HEK293 (cell line): Measurements from ENCODE around the gene SLC25A47.

Experiments
- KLF10 ChIP-seq: fragments of 450-650 bp; IDR thresholded peaks from 2 replicates; pipeline ENCODE4 v1.5.1; 2018; ENCODE audit warnings: missing biosample characterization, mild to moderate bottlenecking, missing genetic modification characterization
- KLF8 ChIP-seq: fragments of 450-650 bp; formaldehyde crosslinking; IDR thresholded peaks from 2 replicates; pipeline ENCODE4 v1.5.1; 2016; ENCODE audit warnings: missing biosample characterization, missing genetic modification characterization
- OSR2 ChIP-seq: fragments of 450-650 bp; formaldehyde crosslinking; IDR thresholded peaks from 2 replicates; pipeline ENCODE4 v1.5.1; 2016; ENCODE audit warnings: missing biosample characterization, missing genetic modification characterization
- RBAK ChIP-seq: fragments of 450-650 bp; formaldehyde crosslinking; IDR thresholded peaks from 2 replicates; pipeline ENCODE4 v1.5.1; 2016; ENCODE audit warnings: missing biosample characterization, missing genetic modification characterization
- SETDB1 ChIP-seq: IDR thresholded peaks from one replicate; pipeline ENCODE4 v1.6.1; 2017; ENCODE audit warnings: mild to moderate bottlenecking, low read length, moderate library complexity, mixed read lengths; ENCODE audit not compliant: insufficient read length
- ZFP37 ChIP-seq: fragments of 450-650 bp; formaldehyde crosslinking; IDR thresholded peaks from 2 replicates; pipeline ENCODE4 v1.5.1; 2016; ENCODE audit warnings: missing biosample characterization, missing genetic modification characterization
- ZNF114 ChIP-seq: fragments of 450-650 bp; formaldehyde crosslinking; IDR thresholded peaks from 2 replicates; pipeline ENCODE4 v1.5.0; 2017; ENCODE audit warnings: missing biosample characterization, missing genetic modification characterization
- ZNF140 ChIP-seq: fragments of 450-650 bp; formaldehyde crosslinking; IDR thresholded peaks from 2 replicates; pipeline ENCODE4 v1.5.1; 2016; ENCODE audit warnings: missing biosample characterization, missing genetic modification characterization
- ZNF223 ChIP-seq: fragments of 450-650 bp; formaldehyde crosslinking; IDR thresholded peaks from 2 replicates; pipeline ENCODE4 v1.5.1; 2016; ENCODE audit warnings: missing biosample characterization, missing genetic modification characterization
- ZNF350 ChIP-seq: fragments of 450-650 bp; formaldehyde crosslinking; IDR thresholded peaks from 2 replicates; pipeline ENCODE4 v1.5.0; 2017; ENCODE audit warnings: missing biosample characterization, mild to moderate bottlenecking, missing genetic modification characterization
- ZNF354C ChIP-seq: fragments of 450-650 bp; formaldehyde crosslinking; IDR thresholded peaks from 2 replicates; pipeline ENCODE4 v1.5.1; 2016; ENCODE audit warnings: missing biosample characterization, missing genetic modification characterization, low read depth, borderline replicate concordance
- ZNF549 ChIP-seq: fragments of 450-650 bp; IDR thresholded peaks from 2 replicates; pipeline ENCODE4 v1.5.1; 2018; ENCODE audit warnings: missing biosample characterization, missing genetic modification characterization, mild to moderate bottlenecking, inconsistent platforms, moderate library complexity
- ZNF571 ChIP-seq: fragments of 450-650 bp; formaldehyde crosslinking; IDR thresholded peaks from 2 replicates; pipeline ENCODE4 v1.5.0; 2017; ENCODE audit warnings: missing biosample characterization, missing genetic modification characterization
- ZNF596 ChIP-seq: fragments of 450-650 bp; IDR thresholded peaks from 2 replicates; pipeline ENCODE4 v1.5.0; 2018; ENCODE audit warnings: missing biosample characterization, mild to moderate bottlenecking, missing genetic modification characterization, moderate library complexity
- ZNF600 ChIP-seq: fragments of 450-650 bp; formaldehyde crosslinking; IDR thresholded peaks from 2 replicates; pipeline ENCODE4 v1.5.1; 2016; ENCODE audit warnings: missing biosample characterization, missing genetic modification characterization
- ZNF654 ChIP-seq: fragments of 450-650 bp; formaldehyde crosslinking; IDR thresholded peaks from 2 replicates; pipeline ENCODE4 v1.5.1; 2016; ENCODE audit warnings: low read depth, missing biosample characterization, missing genetic modification characterization
- ZNF658 ChIP-seq: fragments of 450-650 bp; formaldehyde crosslinking; IDR thresholded peaks from 2 replicates; pipeline ENCODE4; 2016; ENCODE audit warnings: missing biosample characterization, missing genetic modification characterization
- ZNF776 ChIP-seq: fragments of 450-650 bp; formaldehyde crosslinking; IDR thresholded peaks from 2 replicates; pipeline ENCODE4 v1.5.0; 2017; ENCODE audit warnings: missing biosample characterization, missing genetic modification characterization, borderline replicate concordance
- ZNF830 ChIP-seq: fragments of 450-650 bp; IDR thresholded peaks from 2 replicates; pipeline ENCODE4 v1.5.0; 2018; ENCODE audit warnings: missing biosample characterization, missing genetic modification characterization, low read depth, mild to moderate bottlenecking, moderate library complexity
- TF ChIP-seq, protein P1 (sequence below): fragments of 450-650 bp; formaldehyde crosslinking; IDR thresholded peaks from 2 replicates; pipeline ENCODE4 v1.5.1; 2017; ENCODE audit warnings: missing biosample characterization, missing genetic modification characterization
- TF ChIP-seq, protein P2 (sequence below): fragments of 450-650 bp; formaldehyde crosslinking; conservative IDR thresholded peaks from 2 replicates; pipeline ENCODE4 v1.5.1; 2016; ENCODE audit warnings: low read depth, missing biosample characterization, missing genetic modification characterization
- TF ChIP-seq, protein P3 (sequence below): fragments of 450-650 bp; formaldehyde crosslinking; IDR thresholded peaks from 2 replicates; pipeline ENCODE4 v1.5.1; 2016; ENCODE audit warnings: missing biosample characterization, missing genetic modification characterization
- TF ChIP-seq, protein P4 (sequence below): fragments of 450-650 bp; IDR thresholded peaks from 2 replicates; pipeline ENCODE4 v1.5.1; 2018; ENCODE audit warnings: missing biosample characterization, missing genetic modification characterization
- TF ChIP-seq, protein P5 (sequence below): fragments of 450-650 bp; IDR thresholded peaks from 2 replicates; pipeline ENCODE4 v1.5.1; 2018; ENCODE audit warnings: missing biosample characterization, mild to moderate bottlenecking, missing genetic modification characterization

SLC25A47 gene

DNA sequence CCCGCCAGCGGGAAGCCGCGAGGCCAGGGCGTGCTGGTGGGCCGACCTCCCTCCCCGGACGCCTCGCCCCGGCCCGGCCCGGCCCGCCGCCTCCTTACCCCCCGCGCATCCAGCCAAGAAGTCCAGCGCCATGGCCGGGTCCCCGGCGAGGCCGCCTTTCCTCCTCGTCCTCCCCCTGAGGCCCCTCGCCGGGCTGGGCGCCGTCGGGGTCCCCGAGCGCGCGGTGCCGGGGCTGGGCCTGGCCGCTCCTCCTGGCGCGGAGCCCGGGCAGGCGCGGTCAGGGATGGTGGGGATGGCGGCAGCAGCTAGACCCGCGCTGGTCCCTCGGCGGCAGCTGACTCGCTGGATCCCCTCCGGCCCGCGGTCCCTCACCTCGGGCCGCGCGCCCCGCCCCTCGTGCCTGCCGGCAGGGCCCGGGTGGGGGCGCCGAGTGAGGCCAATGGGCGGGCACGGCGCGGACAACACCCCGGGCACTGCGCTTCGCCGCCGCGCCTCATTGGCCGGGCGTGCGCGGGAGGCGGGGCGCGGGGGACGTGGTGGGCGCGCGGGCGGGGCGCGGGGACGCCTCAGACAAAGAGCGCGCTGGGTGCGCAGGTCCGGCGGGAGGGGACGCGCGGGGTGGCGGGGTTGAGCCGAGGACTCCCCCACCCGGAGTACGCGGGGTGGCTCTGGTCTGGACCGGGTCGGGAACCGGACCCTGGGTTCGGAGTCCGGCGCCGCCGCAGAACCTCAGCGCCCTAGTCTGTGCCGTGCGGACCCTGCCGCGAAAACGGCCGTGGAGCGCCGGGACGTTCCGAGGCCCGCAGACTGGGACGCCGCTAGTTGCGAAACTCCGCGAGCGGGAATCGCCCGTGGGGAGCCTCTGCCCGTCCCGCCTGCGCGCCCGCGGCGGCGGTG lies 16.8 kb upstream of the SLC25A47 start, which contains the start of gene SLC25A29 (continued):
- TF ChIP-seq, protein P1, sequence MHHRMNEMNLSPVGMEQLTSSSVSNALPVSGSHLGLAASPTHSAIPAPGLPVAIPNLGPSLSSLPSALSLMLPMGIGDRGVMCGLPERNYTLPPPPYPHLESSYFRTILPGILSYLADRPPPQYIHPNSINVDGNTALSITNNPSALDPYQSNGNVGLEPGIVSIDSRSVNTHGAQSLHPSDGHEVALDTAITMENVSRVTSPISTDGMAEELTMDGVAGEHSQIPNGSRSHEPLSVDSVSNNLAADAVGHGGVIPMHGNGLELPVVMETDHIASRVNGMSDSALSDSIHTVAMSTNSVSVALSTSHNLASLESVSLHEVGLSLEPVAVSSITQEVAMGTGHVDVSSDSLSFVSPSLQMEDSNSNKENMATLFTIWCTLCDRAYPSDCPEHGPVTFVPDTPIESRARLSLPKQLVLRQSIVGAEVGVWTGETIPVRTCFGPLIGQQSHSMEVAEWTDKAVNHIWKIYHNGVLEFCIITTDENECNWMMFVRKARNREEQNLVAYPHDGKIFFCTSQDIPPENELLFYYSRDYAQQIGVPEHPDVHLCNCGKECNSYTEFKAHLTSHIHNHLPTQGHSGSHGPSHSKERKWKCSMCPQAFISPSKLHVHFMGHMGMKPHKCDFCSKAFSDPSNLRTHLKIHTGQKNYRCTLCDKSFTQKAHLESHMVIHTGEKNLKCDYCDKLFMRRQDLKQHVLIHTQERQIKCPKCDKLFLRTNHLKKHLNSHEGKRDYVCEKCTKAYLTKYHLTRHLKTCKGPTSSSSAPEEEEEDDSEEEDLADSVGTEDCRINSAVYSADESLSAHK (tag by site-specific recombination): no peak
- TF ChIP-seq, protein P2, sequence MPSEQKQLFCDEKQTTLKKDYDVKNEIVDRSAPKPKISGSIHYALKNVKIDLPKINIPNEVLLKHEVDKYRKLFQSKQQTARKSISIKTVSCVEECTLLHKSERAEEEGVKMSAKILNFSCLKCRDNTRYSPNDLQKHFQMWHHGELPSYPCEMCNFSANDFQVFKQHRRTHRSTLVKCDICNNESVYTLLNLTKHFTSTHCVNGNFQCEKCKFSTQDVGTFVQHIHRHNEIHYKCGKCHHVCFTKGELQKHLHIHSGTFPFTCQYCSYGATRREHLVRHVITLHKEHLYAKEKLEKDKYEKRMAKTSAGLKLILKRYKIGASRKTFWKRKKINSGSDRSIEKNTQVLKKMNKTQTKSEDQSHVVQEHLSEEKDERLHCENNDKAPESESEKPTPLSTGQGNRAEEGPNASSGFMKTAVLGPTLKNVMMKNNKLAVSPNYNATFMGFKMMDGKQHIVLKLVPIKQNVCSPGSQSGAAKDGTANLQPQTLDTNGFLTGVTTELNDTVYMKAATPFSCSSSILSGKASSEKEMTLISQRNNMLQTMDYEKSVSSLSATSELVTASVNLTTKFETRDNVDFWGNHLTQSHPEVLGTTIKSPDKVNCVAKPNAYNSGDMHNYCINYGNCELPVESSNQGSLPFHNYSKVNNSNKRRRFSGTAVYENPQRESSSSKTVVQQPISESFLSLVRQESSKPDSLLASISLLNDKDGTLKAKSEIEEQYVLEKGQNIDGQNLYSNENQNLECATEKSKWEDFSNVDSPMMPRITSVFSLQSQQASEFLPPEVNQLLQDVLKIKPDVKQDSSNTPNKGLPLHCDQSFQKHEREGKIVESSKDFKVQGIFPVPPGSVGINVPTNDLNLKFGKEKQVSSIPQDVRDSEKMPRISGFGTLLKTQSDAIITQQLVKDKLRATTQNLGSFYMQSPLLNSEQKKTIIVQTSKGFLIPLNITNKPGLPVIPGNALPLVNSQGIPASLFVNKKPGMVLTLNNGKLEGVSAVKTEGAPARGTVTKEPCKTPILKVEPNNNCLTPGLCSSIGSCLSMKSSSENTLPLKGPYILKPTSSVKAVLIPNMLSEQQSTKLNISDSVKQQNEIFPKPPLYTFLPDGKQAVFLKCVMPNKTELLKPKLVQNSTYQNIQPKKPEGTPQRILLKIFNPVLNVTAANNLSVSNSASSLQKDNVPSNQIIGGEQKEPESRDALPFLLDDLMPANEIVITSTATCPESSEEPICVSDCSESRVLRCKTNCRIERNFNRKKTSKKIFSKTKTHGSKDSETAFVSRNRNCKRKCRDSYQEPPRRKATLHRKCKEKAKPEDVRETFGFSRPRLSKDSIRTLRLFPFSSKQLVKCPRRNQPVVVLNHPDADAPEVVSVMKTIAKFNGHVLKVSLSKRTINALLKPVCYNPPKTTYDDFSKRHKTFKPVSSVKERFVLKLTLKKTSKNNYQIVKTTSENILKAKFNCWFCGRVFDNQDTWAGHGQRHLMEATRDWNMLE (tag by site-specific recombination): no peak
- TF ChIP-seq ZNF830 (tag by site-specific recombination) (no peak), ZNF600 (tag by site-specific recombination) (peak; percentile 73; the same call in 1 of the 2 replicates), ZNF140 (tag by site-specific recombination) (no peak), ZNF776 (tag by site-specific recombination) (no peak), ZNF114 (tag by site-specific recombination) (no peak), ZNF596 (peak; percentile 74), KLF10 (peak; percentile 95), ZNF571 (tag by site-specific recombination) (no peak), ZNF549 (no peak), ZNF658 (tag by site-specific recombination) (no peak), ZNF654 (tag by site-specific recombination) (no peak), ZNF223 (no peak), OSR2 (no peak), KLF8 (tag by site-specific recombination) (peak; percentile 46; the same call in 1 of the 2 replicates), RBAK (tag by site-specific recombination) (no peak), SETDB1 (no peak), ZNF350 (tag by site-specific recombination) (no peak), ZNF354C (tag by site-specific recombination) (no peak), ZFP37 (no peak)
- TF ChIP-seq, protein P3, sequence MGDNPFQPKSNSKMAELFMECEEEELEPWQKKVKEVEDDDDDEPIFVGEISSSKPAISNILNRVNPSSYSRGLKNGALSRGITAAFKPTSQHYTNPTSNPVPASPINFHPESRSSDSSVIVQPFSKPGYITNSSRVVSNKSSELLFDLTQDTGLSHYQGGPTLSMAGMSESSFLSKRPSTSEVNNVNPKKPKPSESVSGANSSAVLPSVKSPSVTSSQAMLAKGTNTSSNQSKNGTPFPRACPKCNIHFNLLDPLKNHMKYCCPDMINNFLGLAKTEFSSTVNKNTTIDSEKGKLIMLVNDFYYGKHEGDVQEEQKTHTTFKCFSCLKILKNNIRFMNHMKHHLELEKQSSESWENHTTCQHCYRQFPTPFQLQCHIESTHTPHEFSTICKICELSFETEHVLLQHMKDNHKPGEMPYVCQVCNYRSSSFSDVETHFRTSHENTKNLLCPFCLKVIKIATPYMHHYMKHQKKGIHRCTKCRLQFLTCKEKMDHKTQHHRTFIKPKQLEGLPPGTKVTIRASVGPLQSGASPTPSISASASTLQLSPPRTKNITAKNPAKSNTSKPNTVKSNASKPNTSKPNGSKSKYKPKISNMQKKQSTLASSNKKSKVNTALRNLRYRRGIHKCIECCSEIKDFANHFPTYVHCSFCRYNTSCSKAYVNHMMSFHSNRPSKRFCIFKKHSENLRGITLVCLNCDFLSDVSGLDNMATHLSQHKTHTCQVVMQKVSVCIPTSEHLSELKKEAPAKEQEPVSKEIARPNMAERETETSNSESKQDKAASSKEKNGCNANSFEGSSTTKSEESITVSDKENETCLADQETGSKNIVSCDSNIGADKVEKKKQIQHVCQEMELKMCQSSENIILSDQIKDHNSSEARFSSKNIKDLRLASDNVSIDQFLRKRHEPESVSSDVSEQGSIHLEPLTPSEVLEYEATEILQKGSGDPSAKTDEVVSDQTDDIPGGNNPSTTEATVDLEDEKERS (tag by site-specific recombination): no peak
- TF ChIP-seq, protein P4, sequence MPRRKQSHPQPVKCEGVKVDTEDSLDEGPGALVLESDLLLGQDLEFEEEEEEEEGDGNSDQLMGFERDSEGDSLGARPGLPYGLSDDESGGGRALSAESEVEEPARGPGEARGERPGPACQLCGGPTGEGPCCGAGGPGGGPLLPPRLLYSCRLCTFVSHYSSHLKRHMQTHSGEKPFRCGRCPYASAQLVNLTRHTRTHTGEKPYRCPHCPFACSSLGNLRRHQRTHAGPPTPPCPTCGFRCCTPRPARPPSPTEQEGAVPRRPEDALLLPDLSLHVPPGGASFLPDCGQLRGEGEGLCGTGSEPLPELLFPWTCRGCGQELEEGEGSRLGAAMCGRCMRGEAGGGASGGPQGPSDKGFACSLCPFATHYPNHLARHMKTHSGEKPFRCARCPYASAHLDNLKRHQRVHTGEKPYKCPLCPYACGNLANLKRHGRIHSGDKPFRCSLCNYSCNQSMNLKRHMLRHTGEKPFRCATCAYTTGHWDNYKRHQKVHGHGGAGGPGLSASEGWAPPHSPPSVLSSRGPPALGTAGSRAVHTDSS (tag by site-specific recombination): no peak
- TF ChIP-seq, protein P5, sequence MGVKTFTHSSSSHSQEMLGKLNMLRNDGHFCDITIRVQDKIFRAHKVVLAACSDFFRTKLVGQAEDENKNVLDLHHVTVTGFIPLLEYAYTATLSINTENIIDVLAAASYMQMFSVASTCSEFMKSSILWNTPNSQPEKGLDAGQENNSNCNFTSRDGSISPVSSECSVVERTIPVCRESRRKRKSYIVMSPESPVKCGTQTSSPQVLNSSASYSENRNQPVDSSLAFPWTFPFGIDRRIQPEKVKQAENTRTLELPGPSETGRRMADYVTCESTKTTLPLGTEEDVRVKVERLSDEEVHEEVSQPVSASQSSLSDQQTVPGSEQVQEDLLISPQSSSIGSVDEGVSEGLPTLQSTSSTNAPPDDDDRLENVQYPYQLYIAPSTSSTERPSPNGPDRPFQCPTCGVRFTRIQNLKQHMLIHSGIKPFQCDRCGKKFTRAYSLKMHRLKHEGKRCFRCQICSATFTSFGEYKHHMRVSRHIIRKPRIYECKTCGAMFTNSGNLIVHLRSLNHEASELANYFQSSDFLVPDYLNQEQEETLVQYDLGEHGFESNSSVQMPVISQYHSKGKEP (tag by site-specific recombination): no peak
